Endothelial cell of umbilical vein (primary cell): ENCODE data around the gene GUCD1. TPM values are rescaled to one million over a fixed set of nuclear protein-coding genes. Genes with fewer than 3 reads are reported as not detected.

Source experiments
- BruUV-seq: library from RNA; stranded (reverse); fragments of 400-500 nt; replicated peaks from 2 replicates; lab custom pipeline; 2021; lab: Mats Ljungman, UMichigan
- CTCF ChIA-PET: fragments of 300-600, 350-600 bp; sonication (Branson Sonifier 250); formaldehyde crosslinking; loops from one replicate; lab custom pipeline; 2021; ENCODE audit warnings: antibody characterized with exemption, inconsistent platforms; lab: Charles Lee
- POLR2A ChIA-PET: fragments of 300-600, 350-600 bp; sonication (Branson Sonifier 250); formaldehyde crosslinking; loops from one replicate; lab custom pipeline; 2021; ENCODE audit warnings: antibody characterized with exemption, inconsistent platforms; lab: Charles Lee
- DNase-seq: peaks from one replicate; pipeline ENCODE4 v3.0.0-alpha.2; 2011; ENCODE audit warnings: low read depth, low spot score
- FAIRE-seq: peaks from 2 replicates; lab custom pipeline; 2011; peaks lifted over from hg19 to GRCh38; lab: Jason Lieb, UNC
- H2AFZ ChIP-seq: 2 replicates; pipeline ENCODE4 v1.6.0; 2012; ENCODE audit warnings: low read depth, low read length, control low read depth, inconsistent platforms
- H3K27ac ChIP-seq: 2 replicates; pipeline ENCODE4 v1.5.1; 2011; ENCODE audit warnings: low read depth, mild to moderate bottlenecking, control low read depth, low read length, moderate library complexity; ENCODE audit not compliant: insufficient read depth
- H3K27me3 ChIP-seq, 2 experiments: 2 replicates each; pipeline versions ENCODE4 v1.6.0 to v1.6.1; 2011; ENCODE audit warnings: low read length in 2 of 2, mixed read lengths in 1 of 2; ENCODE audit not compliant: control insufficient read depth in 2 of 2, insufficient read depth in 2 of 2
- H3K36me3 ChIP-seq, 2 experiments: 2 replicates in 1 of 2; 3 replicates in 1 of 2; pipeline ENCODE4 v1.5.1; 2011; ENCODE audit warnings: low read length in 2 of 2, mild to moderate bottlenecking in 1 of 2, moderate library complexity in 1 of 2; ENCODE audit not compliant: control insufficient read depth in 2 of 2, insufficient read depth in 2 of 2; ENCODE audit errors: extremely low read depth in 1 of 2
- H3K4me1 ChIP-seq: 3 replicates; pipeline ENCODE4 v1.5.1; 2011; ENCODE audit warnings: mild to moderate bottlenecking, low read length; ENCODE audit not compliant: control insufficient read depth, insufficient read depth; ENCODE audit errors: extremely low read depth
- H3K4me2 ChIP-seq: 2 replicates; pipeline ENCODE4 v1.6.1; 2011; ENCODE audit warnings: low read length, control low read depth, mixed read lengths; ENCODE audit not compliant: insufficient read depth
- H3K4me3 ChIP-seq, 3 experiments: fragments of 200-600 bp in 1 of 3; sonication (generic), shearing (Covaris generic) in 1 of 3; replicated peaks in 1 of 3; 2 replicates each; pipeline ENCODE4 v1.5.1; 2011 to 2016; ENCODE audit warnings: control low read depth in 3 of 3, low read length in 3 of 3, mild to moderate bottlenecking in 2 of 3, inconsistent platforms in 1 of 3, low read depth in 1 of 3, moderate library complexity in 1 of 3; ENCODE audit not compliant: insufficient read depth in 1 of 3
- H3K79me2 ChIP-seq: 2 replicates; pipeline ENCODE4 v1.6.0; 2012; ENCODE audit warnings: low read length, inconsistent platforms; ENCODE audit not compliant: control insufficient read depth, insufficient read depth
- H3K9ac ChIP-seq: replicated peaks from 2 replicates; pipeline ENCODE3; 2011; ENCODE audit warnings: low read length, control low read depth; ENCODE audit not compliant: insufficient read depth; ENCODE audit errors: extremely low read depth
- H3K9me1 ChIP-seq: replicated peaks from 3 replicates; pipeline ENCODE4 v1.6.0; 2011; ENCODE audit warnings: mild to moderate bottlenecking, low read length; ENCODE audit not compliant: control insufficient read depth, insufficient read depth; ENCODE audit errors: extremely low read depth
- H3K9me3 ChIP-seq: replicated peaks from 2 replicates; pipeline ENCODE4 v1.5.1; 2012; ENCODE audit warnings: low read length, inconsistent platforms; ENCODE audit not compliant: control insufficient read depth, insufficient read depth
- H4K20me1 ChIP-seq: replicated peaks from 2 replicates; pipeline ENCODE3; 2011; ENCODE audit warnings: mild to moderate bottlenecking, low read length; ENCODE audit not compliant: control insufficient read depth, insufficient read depth; ENCODE audit errors: extremely low read depth
- EZH2 ChIP-seq: IDR thresholded peaks from 2 replicates; pipeline ENCODE4 v1.6.1; 2012; ENCODE audit warnings: borderline replicate concordance, low read depth, mild to moderate bottlenecking, moderate library complexity, low read length, inconsistent platforms; ENCODE audit not compliant: severe bottlenecking
- FOS ChIP-seq: IDR thresholded peaks from 2 replicates; pipeline ENCODE4 v1.6.1; 2011; ENCODE audit warnings: mild to moderate bottlenecking, low read length, moderate library complexity, borderline replicate concordance; ENCODE audit not compliant: insufficient read depth
- GATA2 ChIP-seq: IDR thresholded peaks from 2 replicates; pipeline ENCODE4 v1.7.0; 2011; ENCODE audit warnings: low read depth, mild to moderate bottlenecking, moderate library complexity, mixed read lengths, low read length; ENCODE audit not compliant: insufficient read length, insufficient read depth
- JUN ChIP-seq: IDR thresholded peaks from 2 replicates; pipeline ENCODE4 v1.6.1; 2011; ENCODE audit warnings: borderline replicate concordance, low read depth; ENCODE audit not compliant: insufficient read length, insufficient read depth
- MAX ChIP-seq: IDR thresholded peaks from 2 replicates; pipeline ENCODE4 v1.6.1; 2011; ENCODE audit not compliant: insufficient read depth, insufficient read length
- MYC ChIP-seq: IDR thresholded peaks from one replicate; pipeline ENCODE4 v1.6.1; 2011; ENCODE audit warnings: mild to moderate bottlenecking, low read depth, low read length
- POLR2A ChIP-seq: IDR thresholded peaks from 2 replicates; pipeline ENCODE4 v1.6.1; 2012; ENCODE audit warnings: low read depth, mild to moderate bottlenecking, control low read depth, low read length
- POLR2AphosphoS5 ChIP-seq: IDR thresholded peaks from 2 replicates; pipeline ENCODE4 v1.6.1; 2012; ENCODE audit warnings: low read depth, mild to moderate bottlenecking, control low read depth, low read length, moderate library complexity; ENCODE audit not compliant: insufficient read depth
- dilution Hi-C: fragments of 300-500 bp; cut with MboI; formaldehyde crosslinking; loops from one replicate; pipeline ENCODE4 v1.15.0; 2019; ENCODE audit warnings: low sequenced_read_pairs; ENCODE audit not compliant: extremely low pct_ligation_motif_present
- intact Hi-C: fragments of 100-400 bp; cut with micrococcal nuclease; formaldehyde crosslinking; loops from one replicate; pipeline ENCODE4 v1.10.0; 2022
- polyA plus RNA-seq, 4 experiments: library from polyadenylated mRNA; depleted of rRNA in 3 of 4; stranded (reverse) in 3 of 4; unstranded in 1 of 4; fragments of >200 nt; gene quantifications; 2 replicates each; pipeline versions ENCODE4 v1.2.1 to v1.2.3, GENCODE V29; 2011 to 2012; ENCODE audit warnings: missing spikeins in 1 of 4
- total RNA-seq: library from RNA; stranded (reverse); gene quantifications from 2 replicates; pipeline ENCODE4 v1.2.3, GENCODE V29; 2021
- TF ChIP-seq, protein P1 (sequence below), 2 donors: IDR thresholded peaks; 1 replicate in 1 of 2; 2 replicates in 1 of 2; pipeline ENCODE4 v1.5.1; 2011; ENCODE audit warnings: low read length in 2 of 2, mild to moderate bottlenecking in 2 of 2, moderate library complexity in 2 of 2, control low read depth in 1 of 2, inconsistent platforms in 1 of 2, low read depth in 1 of 2; ENCODE audit not compliant: insufficient read depth in 1 of 2; ENCODE audit errors: extremely low read depth in 1 of 2

GUCD1 gene
- total and polyA plus RNA-seq, 2 donors (not counting 3 experiments of a cell fraction or from before 2014, with no cell fraction given) = 116 to 138 TPM

- H3K27ac ChIP-seq = no peak overlapping the region
- TF ChIP-seq FOS = no peak
- TF ChIP-seq MYC = no peak
- TF ChIP-seq JUN = no peak
- TF ChIP-seq POLR2A = no peak
- no peak for TF ChIP-seq POLR2AphosphoS5
- TF ChIP-seq GATA2 = no peak
- no peak for TF ChIP-seq EZH2
- TF ChIP-seq, protein P1, sequence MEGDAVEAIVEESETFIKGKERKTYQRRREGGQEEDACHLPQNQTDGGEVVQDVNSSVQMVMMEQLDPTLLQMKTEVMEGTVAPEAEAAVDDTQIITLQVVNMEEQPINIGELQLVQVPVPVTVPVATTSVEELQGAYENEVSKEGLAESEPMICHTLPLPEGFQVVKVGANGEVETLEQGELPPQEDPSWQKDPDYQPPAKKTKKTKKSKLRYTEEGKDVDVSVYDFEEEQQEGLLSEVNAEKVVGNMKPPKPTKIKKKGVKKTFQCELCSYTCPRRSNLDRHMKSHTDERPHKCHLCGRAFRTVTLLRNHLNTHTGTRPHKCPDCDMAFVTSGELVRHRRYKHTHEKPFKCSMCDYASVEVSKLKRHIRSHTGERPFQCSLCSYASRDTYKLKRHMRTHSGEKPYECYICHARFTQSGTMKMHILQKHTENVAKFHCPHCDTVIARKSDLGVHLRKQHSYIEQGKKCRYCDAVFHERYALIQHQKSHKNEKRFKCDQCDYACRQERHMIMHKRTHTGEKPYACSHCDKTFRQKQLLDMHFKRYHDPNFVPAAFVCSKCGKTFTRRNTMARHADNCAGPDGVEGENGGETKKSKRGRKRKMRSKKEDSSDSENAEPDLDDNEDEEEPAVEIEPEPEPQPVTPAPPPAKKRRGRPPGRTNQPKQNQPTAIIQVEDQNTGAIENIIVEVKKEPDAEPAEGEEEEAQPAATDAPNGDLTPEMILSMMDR (IDR thresholded peaks at IDR 0.05; ENCODE audit: extremely low read depth in 1 of 2, insufficient read depth in 1 of 2, low read depth in 1 of 2, low read length in 2 of 2) = no peak
- no peak for TF ChIP-seq MAX
- no peak for FAIRE-seq
- H3K27me3 ChIP-seq = no peaks in the 10 kb centered on the region
- dilution Hi-C loops = no loop called here
- no peak overlapping the region for H3K4me2 ChIP-seq
- no peak overlapping the region for H2AFZ ChIP-seq
- H3K4me3 ChIP-seq = no peak overlapping the region
- no peak overlapping the region for H3K9ac ChIP-seq
- H3K9me1 ChIP-seq = no peaks in the 10 kb centered on the region
- BruUV-seq = no TSS peak
- H3K4me1 ChIP-seq = no peaks in the 10 kb centered on the region
- H3K36me3 ChIP-seq = peaks cover 16 to 27% of the 10 kb centered on the region in 2 experiments
- intact Hi-C loops = no loop called here
- DNase-seq = no peak
- H4K20me1 ChIP-seq = peaks cover 8% of the 10 kb centered on the region
- peaks cover 85% of the 10 kb centered on the region for H3K79me2 ChIP-seq
- CTCF ChIA-PET = no interaction called here
- POLR2A ChIA-PET = no interaction called here
- no peaks in the 10 kb centered on the region for H3K9me3 ChIP-seq
Measured at GRCh38 chr22:24563246-24563645, 8.3 kb upstream of the GUCD1 start.
